HG02981 (cell line): ENCODE measurements around the gene NME2.
"Not testable (repeated sequence)": the region's sequence is repeated elsewhere in the genome, so short reads cannot be mapped to it uniquely, and the experiment has no call there.

Experiments
- ATAC-seq: cut with Tn5 transposase; IDR thresholded peaks from one replicate; pipeline ENCODE4 v1.9.1; 2021; ENCODE audit warnings: mild to moderate bottlenecking, moderate library complexity; ENCODE audit not compliant: unreplicated experiment

NME2 gene

DNA sequence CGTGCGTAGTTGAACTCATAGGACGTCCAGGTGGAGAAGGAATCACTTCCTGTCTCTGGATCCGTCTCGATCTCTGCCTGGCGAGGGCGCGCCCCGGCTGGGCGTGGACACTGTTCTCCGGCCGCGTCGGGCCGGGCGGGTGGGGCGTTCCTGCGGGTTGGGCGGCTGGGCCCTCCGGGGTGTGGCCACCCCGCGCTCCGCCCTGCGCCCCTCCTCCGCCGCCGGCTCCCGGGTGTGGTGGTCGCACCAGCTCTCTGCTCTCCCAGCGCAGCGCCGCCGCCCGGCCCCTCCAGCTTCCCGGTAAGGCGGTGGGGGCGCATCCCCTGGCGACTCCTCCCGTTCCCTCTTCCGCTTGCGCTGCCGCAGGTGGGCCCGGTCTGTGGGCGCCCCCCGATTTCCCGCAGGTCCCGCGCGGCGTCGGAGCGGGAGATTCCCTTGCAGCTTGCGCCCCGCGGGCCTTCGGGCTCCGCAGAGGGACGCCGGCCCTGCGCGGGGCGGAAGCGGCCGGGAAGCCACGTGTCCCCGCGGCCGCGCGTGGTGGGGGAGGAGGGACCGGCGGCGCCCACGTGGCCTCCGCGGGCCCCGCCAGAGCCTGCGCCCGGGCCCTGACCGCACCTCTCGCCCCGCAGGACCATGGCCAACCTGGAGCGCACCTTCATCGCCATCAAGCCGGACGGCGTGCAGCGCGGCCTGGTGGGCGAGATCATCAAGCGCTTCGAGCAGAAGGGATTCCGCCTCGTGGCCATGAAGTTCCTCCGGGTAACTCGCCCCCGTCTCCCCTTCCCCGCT lies at the start of gene NME2:
Gene NME2, plus strand, starts transcription at position 214 of the 789 bp plus-strand sequence. Its CDS starts 420 bp downstream, at position 634.
- peak; percentile 90 for ATAC-seq

DNA sequence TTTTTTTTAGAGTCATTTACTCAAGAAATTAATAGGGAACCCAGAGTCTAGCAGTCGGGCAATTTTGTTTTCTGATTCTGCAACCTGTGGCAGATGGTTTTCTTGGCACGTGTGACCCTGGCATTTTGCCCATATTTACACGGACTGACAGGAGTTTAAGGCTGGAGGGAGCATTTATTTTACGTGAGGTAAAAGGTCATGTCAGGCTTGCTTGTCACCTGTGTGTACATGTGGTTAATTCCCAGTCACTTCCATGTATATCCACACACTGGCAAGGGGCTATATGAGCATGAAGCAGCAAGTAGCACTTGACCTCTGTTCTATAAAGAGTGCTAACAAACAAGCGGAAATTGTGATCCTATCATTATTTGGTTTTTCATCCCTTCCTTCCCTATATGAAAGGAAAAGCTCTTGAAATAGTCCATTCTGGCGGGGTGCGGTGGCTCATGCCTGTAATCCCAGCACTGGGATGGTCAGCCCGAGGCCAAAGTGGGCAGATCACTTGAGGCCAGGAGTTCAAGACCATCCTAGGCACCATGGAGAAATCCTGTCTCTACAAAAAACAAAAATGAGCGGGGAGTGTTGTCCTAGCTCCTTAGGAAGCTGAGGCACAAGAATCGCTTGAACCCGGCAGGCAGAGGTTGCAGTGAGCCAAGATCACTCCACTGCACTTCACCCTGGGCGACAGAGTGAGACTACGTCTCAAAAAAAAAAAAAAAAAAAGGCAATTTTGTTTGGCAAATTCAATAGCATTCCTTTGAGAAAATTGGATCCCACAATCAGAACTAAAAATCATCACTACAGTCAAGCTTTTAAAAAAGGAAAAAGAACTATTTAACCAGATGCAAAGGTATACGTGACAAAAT lies 47.6 kb upstream of the NME2 start:
- ATAC-seq = no peak

DNA sequence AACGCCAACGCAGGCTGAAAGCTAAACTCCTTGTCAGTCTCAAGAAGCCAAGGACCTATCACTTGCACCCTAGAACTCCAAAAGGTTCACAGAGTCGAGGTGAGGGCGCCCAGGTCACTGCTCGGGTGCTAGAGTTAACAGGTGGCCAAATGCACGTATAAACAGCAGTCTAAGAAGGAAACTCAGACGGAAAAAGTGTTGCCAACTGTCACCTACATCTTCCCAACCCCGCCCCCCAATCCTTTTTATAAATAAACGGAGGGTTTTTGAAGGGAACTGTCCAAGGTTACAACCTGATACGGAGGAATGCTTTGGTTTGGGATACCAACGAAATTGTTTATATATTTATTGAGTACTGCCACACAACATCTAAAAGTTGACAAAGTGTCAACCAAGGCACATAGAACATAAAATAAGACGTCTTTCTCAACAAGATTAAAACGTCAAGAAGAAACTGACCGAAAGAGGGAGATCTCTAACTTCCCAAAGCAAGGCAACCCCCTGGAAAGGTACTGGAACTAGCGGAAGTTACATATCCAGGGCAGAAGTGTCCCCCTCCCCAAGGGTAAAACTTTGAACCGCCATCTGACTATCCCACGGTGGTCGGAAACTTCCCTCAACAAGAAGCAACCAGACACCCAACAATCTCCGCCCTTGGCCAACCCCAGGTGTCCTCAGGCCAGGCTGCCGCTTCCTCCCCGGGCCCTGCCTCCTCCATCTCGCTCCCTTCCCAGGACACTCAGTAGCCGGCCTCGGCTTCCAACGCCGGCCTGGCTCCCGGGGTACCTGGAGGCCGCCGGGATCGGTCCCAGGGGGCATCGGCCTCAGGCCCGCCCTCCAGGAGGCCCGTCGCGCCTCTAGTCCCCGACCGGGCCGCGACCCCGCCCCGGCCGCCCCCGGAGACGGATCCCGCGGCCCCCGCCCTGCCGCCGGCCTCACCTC lies 46.5 kb upstream of the NME2 start:
- peak; percentile 14 for ATAC-seq

DNA sequence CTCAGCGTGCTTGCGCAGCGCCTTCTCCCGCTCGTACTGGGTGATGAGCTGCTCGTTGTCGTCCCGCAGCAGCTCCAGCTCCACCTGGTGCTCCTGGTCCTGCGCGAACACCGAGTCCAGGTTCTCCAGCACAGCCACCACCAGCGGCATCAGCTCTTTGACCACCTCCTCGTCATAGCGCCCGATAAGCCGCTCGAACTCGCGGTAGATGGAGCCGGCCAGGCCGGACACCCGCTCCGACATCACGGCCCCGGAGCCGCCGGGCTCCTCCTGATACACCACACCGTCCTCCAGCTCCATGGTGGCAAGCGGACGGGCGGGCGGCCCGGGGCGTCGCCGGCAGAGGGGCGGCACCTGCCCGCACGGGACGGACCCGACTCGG lies 45.9 kb upstream of the NME2 start:
- peak; percentile 35 for ATAC-seq

DNA sequence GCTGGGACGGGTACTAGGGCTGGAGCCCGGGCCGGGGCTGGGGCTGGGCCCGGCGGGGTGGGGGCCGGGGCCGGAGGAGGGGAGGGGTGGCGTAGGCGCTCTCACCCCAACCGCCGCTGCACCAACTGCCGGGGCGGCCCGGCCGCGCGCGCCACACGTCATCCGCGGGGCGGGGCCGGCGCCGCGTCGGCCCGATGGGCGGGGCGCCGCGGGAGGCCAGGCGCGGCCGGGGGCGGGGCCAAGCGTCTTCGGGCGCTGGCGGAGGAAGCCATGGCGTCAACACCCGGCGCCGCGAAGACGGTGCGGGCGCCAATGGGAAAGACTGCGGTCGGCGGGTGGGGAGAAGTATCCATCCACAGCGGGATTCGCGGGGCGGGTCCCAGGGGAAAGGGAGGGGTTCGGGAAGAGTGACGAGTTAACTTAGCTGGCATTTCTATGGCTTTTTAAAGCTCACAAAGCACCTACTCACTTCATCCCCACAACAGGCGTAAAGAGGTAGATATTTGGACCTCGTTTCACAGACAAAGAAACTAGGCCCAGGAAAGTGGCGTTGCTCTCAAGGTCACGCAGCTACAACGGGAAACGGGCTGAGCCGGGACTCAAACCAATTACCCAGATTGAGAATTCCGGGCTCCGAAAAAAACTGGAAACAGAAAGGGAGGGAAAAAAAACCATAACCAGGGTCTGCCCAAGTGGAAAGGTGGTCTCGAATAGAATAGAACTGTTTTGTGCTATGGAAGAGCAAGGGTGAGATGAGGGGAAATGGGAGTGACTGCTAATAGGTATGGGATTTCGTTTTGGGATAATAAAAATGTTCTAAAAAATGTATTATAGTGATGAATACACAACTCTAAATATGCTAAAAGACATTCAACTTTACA lies 45.2 kb upstream of the NME2 start, which contains the start of gene SPAG9:
Gene SPAG9, minus strand, starts transcription at position 130 of the 881 bp plus-strand sequence. CDS start 212 bp downstream, outside the sequence.
- ATAC-seq = peak; percentile 65

DNA sequence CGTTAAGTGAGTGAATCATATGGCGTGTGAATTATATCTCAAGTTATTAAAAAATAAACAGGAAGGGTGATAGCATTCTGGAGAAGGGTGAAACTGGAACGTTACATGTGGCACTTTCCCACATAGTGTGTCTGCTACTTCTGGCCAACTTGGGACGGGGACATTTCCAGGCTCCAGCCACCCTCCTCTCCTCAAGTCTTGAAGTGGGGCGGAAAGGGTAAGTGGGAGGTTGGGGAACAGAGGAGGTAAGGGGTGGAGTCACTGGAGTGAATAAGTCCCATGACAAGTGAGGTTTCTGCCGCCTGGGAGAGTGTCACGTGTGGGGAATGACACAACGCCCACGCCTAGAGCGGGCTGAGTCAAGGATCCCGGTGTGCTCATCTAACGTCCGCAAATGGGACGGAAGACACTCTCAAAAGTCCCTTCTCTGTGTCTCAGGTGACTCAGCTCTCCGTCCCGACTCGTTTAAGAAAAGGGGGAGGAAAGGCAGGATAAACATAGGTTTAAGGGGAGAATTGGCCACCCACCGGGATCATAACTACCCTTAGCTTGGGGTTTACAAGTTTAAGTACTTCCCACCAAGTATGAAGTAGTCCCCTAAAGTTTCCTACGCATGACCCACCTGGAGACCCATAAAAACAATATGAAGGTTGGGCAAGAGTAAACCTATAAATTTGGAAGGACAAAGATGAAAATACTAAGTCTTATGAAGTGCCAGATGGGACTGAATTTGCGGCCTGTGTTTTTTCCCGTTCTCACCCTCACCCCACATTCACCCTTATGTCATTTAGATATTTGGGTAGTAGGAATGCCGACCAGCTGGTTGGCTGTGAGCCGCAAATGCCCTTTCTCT lies 44.4 kb upstream of the NME2 start:
- peak; percentile 34 for ATAC-seq

DNA sequence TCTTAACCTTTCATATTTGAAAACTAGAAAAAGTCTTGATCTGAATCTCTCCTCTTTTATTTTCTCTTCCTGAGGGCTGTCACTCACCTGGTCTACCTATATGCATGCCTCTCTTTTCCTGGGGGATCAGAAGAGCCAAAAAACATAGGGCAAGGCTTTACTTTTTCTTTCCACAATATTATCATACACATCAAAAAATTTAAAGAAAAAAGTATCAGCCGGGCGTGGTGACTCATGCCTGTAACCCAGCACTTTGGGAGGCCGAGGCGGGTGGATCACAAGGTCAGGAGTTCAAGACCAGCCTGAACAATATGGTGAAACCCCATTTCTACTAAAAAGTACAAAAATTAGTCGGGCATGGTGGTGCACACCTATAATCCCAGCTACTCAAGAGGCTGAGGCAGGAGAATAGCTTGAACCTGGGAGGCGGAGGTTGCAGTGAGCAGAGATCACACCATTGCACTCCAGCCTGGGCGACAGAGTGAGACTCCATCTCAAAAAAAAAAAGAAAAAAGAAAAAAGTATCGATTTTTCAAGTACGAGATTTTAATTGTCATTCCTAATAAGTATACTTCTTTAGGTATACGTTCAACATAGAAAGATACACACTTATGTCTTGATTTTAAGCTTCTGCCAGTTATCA lies 43.6 kb upstream of the NME2 start:
- not testable (repeated sequence) for ATAC-seq

DNA sequence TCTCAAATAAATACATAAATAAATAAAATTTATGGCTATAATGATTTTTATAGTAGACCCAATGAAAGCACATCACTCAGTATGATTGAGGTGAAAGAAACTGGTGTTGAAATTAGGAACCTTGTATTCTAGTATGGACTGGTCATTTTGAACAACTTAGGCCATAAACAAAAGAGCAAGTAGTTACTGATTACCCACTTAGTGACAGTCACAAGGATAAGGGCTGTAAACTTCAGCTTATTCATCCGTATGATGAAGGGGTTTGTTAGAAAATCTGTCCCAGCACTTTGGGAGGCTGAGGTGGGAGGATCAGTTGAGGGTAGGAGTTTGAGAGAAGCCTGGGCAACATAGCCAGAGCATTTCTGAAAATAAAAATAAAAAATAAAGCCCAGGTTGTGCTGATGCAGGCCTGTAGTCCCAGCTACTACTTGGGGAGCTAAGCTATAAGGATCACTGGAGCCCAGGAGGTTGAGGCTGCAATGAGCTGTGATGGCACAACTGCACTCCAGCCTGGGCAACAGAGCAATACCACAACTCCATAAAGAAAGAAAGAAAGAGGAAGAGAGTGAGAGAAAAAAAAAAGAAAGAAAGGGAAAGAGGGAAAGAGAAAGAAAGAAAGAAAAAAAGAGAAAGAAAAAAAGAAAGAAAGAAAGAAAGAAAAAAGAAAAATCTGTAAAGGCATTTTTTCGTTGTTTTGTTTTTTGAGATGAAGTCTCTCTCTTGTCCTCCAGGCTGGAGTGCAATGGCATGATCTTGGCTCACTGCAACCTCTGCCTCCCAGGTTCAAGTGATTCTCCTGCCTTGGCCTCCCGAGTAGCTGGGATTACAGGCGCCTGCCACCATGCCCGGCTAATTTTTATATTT lies 41.3 kb upstream of the NME2 start:
- ATAC-seq = no peak

DNA sequence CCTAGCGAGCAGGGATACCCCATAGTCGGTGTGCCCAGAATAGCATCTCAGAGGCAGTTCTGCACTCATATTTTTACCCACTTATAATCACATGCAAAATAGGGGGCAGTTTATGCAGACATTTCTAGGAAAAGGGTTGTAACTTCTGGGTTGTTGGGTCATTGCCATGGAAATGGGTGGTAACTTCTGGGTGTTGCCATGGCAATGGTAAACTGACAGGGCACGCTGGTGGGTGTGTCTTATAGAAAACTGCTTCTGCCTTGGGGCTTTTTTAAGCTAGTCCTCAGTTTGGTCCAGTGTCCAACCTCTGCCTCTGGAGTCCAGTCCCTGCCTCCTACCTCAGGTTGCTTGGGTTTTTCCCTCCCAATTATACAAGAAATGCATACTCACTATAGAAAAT lies 38.1 kb upstream of the NME2 start:
- ATAC-seq = no peak

DNA sequence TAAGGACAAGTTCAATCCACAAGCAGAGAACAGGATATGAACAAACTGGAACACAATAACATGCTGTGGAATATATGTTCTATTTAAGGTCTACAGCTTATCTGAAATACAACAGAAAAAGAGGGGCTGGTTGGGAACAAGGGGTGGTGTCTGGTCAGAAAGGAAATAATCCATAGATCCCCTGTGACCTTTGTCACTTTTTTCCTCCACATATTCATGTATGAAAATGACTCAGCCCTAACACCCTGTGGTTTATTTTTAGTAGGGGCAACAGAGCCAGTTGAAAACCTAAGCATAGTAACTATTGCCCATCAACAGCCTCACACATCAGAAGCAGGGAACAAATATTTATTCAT lies 33.3 kb upstream of the NME2 start:
- ATAC-seq = peak; percentile 68

DNA sequence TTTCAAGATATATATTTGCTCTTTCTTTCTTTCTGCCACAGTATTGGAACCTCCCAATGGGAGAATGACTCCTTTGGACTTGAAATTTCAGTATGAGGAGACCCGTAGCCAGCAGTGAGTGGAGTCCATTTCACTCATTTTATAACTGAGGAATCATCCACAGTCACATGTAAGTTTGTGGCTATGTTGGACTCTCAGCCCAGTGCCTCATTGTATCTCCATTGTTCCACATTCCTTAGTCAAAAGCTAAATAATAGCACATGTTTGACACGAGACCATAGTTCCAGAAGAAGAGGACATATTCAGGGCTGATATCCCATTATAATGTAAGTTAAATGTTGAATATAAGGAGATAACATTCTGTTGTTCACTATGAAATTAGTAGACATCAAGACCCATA lies 32.8 kb upstream of the NME2 start:
- no peak for ATAC-seq

DNA sequence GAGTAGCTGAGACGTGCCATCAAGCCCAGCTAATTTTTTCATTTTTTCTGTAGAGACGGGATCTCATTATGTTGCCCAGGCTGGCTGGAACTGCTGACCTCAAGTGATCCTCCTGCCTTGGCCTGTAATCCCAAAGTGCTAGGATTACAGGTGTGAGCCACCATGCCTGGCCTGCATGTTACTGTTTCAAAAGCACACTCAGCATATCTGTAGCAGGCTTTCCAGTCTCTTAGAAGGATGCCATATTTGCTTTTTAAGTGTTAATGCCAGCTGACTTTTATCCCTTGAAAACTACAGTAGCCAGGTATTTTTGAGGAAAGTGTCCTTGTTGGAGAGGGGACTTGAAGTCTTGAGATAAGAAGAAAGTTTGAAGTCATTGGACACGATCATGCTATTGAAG lies 30.3 kb upstream of the NME2 start:
- no peak for ATAC-seq

DNA sequence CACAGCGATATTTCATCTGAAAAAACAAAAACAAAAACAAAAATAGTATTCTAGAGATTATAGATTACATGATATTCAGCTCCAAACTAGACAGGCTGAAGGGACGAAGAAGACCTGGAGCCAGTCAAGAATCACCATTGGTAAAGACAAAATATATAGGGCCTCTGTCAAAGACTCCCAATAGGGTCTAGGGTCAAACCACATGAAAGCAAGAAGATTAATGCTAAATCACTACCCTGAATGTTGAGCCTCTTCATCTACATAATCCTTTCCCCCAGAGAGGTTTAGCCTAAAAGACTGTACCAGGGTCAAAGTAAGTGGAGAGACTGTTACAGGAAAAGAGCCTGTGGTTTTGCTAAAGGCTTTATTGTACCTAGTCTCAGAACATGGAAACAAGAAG lies 23.6 kb upstream of the NME2 start:
- no peak for ATAC-seq

DNA sequence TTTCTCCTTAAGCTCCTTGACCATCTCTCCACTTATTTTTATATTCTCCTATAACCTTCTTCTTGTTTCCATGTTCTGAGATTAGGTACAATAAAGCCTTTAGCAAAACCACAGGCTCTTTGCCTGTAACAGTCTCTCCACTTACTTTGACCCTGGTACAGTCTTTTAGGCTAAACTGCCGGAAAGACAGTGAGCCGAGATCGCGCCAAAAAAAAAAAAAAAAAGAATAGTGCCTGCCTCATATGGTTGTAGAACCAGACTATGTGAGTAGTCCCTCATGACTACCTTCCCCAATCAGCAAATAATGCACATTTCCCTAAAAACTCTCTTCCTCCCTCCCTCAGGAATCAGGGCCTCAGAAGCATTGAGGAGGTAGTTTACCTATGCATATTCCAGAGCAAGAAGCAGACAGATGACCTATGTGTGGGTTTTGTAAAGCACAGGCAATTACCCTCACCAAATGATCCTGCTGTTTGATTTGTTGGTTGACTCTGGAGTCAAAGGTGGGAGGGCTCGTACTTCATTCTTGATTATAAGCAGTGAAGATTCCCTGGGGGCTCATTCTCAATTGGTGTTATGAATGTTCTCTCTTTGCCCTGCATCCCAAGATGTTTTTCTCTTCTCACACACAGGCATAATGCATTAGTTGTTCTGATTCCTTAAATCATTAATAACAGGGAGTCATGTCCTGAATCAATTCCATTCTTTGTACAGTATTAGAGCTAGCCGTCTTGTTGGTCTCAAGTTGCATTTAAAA lies 21.8 kb upstream of the NME2 start:
- ATAC-seq = no peak

DNA sequence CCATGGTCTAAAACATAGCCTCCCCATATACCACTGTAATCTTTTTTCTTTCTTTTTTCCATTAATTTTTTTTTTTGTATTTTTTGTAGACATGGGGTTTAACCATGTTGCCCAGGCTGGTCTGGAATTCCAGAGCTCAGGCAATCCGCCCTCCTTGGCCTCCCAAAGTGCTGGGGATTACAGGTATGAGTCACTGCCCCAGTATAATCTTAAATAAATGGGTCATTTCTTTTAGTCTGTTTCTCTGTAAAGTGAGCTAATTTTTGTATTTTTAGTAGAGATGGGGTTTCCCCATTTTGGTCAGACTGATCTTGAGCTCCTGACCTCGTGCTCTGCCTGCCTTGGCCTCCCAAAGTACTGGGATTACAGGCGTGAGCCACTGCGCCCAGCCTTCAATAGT lies 18.6 kb upstream of the NME2 start:
- no peak for ATAC-seq

DNA sequence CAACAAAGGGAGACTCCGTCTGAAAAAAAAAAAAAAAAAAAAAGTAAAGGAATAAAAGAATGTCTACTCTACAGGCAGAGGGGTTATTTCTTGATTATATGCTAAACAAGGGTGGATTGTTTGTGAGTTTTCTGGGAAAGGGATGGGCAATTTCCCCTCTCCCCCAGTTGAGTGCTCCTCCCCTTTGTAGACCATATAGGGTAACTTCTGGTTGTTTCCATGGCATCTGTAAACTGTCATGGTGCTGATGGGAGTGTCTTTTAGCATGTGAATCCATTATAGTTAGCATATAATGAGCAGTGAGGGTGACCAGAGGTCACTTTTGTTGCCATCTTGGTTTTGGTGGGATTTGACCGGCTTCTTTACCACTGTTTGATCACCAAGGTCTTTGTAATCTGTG lies 17.0 kb upstream of the NME2 start:
- no peak for ATAC-seq

DNA sequence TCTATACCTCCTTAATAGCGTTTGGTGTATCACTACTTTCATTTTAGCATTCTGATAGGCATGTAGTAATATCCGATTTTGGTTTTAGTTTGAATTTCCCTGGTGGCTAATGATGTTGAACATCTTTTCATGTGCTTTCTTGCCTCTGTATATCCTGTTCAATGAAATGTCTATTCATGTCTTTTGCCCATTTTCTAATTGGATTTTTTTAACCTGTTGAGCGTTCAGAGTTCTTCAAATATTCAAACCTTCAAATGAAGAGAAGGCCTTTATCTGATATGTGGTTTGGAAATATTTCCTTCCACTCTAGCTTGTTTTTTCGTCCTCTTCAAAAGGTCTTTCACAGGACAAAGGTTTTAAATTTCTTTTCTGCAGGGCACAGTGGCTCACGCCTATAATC lies 15.3 kb upstream of the NME2 start:
- no peak for ATAC-seq
